ENCODE measurements around the gene PSD2. TPM values are rescaled to one million over a fixed set of nuclear protein-coding genes. Genes with fewer than 3 reads are reported as not detected.

PSD2 gene
- total and polyA plus RNA-seq, 2 of the 13 experiments (the other 11 are each of a cell fraction or from before 2014, with no cell fraction given): 0.07 TPM; not detected in 1

DNA sequence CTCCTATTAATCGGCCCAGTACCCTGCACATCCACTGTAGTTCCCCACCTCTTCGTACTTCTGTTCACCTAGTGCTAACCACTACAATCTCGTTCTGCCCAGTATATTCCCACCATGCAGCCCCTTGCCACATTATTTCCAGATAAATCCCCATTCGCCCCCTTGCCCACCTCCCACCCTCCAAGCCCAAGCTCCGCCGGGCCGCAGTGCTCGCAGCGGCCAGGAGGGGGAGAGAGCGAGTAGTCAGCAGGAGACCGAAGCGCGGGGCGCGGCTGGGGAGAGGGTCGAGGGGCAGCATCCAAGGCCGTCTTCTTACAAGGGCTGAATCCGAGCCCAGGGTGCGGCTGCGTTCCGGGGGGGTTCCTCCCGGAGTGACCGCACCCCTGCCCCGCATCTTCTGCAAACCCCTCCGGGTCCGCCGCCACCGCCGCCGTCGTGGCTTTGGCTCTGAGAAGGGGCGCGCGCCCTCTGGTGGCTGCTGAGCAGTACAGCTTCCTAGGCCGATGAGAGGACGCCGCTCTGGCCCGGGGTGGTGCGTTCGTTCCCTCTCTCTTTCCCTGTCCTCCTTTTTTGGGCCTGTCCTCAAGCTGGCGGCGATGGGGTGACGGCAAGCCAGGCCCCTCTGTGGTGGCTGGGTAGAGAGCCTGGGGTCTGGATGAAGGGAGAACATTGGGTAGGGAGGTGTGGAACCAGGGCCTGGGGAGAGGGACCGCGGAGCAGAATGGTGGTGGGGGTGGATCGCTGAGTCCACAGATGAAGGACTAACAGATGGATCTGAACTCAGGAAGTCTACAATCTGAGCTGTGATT, 30.0 kb upstream of the PSD2 start (continued):
- TF ChIP-seq, protein P1, sequence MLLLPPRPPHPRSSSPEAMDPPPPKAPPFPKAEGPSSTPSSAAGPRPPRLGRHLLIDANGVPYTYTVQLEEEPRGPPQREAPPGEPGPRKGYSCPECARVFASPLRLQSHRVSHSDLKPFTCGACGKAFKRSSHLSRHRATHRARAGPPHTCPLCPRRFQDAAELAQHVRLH (CRISPR knock-in tag; IDR thresholded peaks at IDR 0.05; ENCODE audit: borderline replicate concordance, low read depth): peak; percentile 85; the same call in 1 of the 2 replicates
- TF ChIP-seq, protein P2, sequence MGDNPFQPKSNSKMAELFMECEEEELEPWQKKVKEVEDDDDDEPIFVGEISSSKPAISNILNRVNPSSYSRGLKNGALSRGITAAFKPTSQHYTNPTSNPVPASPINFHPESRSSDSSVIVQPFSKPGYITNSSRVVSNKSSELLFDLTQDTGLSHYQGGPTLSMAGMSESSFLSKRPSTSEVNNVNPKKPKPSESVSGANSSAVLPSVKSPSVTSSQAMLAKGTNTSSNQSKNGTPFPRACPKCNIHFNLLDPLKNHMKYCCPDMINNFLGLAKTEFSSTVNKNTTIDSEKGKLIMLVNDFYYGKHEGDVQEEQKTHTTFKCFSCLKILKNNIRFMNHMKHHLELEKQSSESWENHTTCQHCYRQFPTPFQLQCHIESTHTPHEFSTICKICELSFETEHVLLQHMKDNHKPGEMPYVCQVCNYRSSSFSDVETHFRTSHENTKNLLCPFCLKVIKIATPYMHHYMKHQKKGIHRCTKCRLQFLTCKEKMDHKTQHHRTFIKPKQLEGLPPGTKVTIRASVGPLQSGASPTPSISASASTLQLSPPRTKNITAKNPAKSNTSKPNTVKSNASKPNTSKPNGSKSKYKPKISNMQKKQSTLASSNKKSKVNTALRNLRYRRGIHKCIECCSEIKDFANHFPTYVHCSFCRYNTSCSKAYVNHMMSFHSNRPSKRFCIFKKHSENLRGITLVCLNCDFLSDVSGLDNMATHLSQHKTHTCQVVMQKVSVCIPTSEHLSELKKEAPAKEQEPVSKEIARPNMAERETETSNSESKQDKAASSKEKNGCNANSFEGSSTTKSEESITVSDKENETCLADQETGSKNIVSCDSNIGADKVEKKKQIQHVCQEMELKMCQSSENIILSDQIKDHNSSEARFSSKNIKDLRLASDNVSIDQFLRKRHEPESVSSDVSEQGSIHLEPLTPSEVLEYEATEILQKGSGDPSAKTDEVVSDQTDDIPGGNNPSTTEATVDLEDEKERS (CRISPR knock-in tag; IDR thresholded peaks at IDR 0.05): peak; percentile 65; the same call in 1 of the 2 replicates
- TF ChIP-seq, protein P3, sequence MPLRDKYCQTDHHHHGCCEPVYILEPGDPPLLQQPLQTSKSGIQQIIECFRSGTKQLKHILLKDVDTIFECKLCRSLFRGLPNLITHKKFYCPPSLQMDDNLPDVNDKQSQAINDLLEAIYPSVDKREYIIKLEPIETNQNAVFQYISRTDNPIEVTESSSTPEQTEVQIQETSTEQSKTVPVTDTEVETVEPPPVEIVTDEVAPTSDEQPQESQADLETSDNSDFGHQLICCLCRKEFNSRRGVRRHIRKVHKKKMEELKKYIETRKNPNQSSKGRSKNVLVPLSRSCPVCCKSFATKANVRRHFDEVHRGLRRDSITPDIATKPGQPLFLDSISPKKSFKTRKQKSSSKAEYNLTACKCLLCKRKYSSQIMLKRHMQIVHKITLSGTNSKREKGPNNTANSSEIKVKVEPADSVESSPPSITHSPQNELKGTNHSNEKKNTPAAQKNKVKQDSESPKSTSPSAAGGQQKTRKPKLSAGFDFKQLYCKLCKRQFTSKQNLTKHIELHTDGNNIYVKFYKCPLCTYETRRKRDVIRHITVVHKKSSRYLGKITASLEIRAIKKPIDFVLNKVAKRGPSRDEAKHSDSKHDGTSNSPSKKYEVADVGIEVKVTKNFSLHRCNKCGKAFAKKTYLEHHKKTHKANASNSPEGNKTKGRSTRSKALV (CRISPR knock-in tag; IDR thresholded peaks at IDR 0.05): no peak
- TF ChIP-seq ONECUT2 (CRISPR knock-in tag; IDR thresholded peaks at IDR 0.05): no peak
- no peak for TF ChIP-seq ZNF282 (IDR thresholded peaks at IDR 0.05; ENCODE audit: partially characterized antibody)
- TF ChIP-seq, protein P4, sequence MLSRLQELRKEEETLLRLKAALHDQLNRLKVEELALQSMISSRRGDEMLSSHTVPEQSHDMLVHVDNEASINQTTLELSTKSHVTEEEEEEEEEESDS (CRISPR knock-in tag; IDR thresholded peaks at IDR 0.05; ENCODE audit: borderline replicate concordance): no peak
- peak; percentile 77 for TF ChIP-seq ARNT2 (CRISPR knock-in tag; IDR thresholded peaks at IDR 0.05; ENCODE audit: low read depth)
- TF ChIP-seq NFKB2 (CRISPR knock-in tag; IDR thresholded peaks at IDR 0.05; ENCODE audit: borderline replicate concordance): peak; percentile 83; the same call in 1 of the 2 replicates
- TF ChIP-seq, protein P5, sequence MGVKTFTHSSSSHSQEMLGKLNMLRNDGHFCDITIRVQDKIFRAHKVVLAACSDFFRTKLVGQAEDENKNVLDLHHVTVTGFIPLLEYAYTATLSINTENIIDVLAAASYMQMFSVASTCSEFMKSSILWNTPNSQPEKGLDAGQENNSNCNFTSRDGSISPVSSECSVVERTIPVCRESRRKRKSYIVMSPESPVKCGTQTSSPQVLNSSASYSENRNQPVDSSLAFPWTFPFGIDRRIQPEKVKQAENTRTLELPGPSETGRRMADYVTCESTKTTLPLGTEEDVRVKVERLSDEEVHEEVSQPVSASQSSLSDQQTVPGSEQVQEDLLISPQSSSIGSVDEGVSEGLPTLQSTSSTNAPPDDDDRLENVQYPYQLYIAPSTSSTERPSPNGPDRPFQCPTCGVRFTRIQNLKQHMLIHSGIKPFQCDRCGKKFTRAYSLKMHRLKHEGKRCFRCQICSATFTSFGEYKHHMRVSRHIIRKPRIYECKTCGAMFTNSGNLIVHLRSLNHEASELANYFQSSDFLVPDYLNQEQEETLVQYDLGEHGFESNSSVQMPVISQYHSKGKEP (CRISPR knock-in tag; IDR thresholded peaks at IDR 0.05): no peak
- no peak for TF ChIP-seq KAT2B (IDR thresholded peaks at IDR 0.05; ENCODE audit: borderline replicate concordance, low read depth, low read length)
- TF ChIP-seq, protein P6, sequence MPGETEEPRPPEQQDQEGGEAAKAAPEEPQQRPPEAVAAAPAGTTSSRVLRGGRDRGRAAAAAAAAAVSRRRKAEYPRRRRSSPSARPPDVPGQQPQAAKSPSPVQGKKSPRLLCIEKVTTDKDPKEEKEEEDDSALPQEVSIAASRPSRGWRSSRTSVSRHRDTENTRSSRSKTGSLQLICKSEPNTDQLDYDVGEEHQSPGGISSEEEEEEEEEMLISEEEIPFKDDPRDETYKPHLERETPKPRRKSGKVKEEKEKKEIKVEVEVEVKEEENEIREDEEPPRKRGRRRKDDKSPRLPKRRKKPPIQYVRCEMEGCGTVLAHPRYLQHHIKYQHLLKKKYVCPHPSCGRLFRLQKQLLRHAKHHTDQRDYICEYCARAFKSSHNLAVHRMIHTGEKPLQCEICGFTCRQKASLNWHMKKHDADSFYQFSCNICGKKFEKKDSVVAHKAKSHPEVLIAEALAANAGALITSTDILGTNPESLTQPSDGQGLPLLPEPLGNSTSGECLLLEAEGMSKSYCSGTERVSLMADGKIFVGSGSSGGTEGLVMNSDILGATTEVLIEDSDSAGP (CRISPR knock-in tag; IDR thresholded peaks at IDR 0.05; ENCODE audit: borderline replicate concordance): peak; percentile 89; the same call in 1 of the 2 replicates
- TF ChIP-seq ZNF317 (CRISPR knock-in tag; IDR thresholded peaks at IDR 0.05): peak; percentile 83; the same call in 1 of the 2 replicates
- TF ChIP-seq ZNF567 (CRISPR knock-in tag; IDR thresholded peaks at IDR 0.05; ENCODE audit: borderline replicate concordance): peak; percentile 88; the same call in 1 of the 2 replicates
- no peak for TF ChIP-seq ZNF354B (CRISPR knock-in tag; IDR thresholded peaks at IDR 0.05)
- TF ChIP-seq KLF15 (CRISPR knock-in tag; IDR thresholded peaks at IDR 0.05; ENCODE audit: borderline replicate concordance): no peak
- TF ChIP-seq REPIN1 (CRISPR knock-in tag; IDR thresholded peaks at IDR 0.05; ENCODE audit: borderline replicate concordance, low read depth): 0 out of 2 replicates have a peak, but pooled peaks have one; percentile 32
- TF ChIP-seq REL (CRISPR knock-in tag; conservative IDR thresholded peaks at IDR 0.05): no peak

All from HepG2 (cell line).